Sigmoid colon (tissue), 4 donors: Measurements from ENCODE around the gene MRAS.

Source experiments
- CTCF ChIP-seq, 4 experiments: fragments of 450-650 bp in 3 of 4; fragments of 200-600 bp in 1 of 4; IDR thresholded peaks; one replicate each; pipeline ENCODE4 v1.5.1; 2016 to 2019; ENCODE audit warnings: antibody characterized with exemption in 4 of 4, mild to moderate bottlenecking in 3 of 4, moderate library complexity in 2 of 4
- POLR2A ChIP-seq, 2 donors: fragments of 450-650 bp; IDR thresholded peaks; one replicate each; pipeline ENCODE4 v1.6.1; 2016; ENCODE audit warnings: antibody characterized with exemption in 2 of 2, mild to moderate bottlenecking in 2 of 2, moderate library complexity in 2 of 2
- POLR2AphosphoS5 ChIP-seq, 4 donors: sonication (generic); formaldehyde crosslinking; IDR thresholded peaks; one replicate each; pipeline ENCODE4 v1.6.1; 2017; ENCODE audit warnings: antibody characterized with exemption in 4 of 4

DNA sequence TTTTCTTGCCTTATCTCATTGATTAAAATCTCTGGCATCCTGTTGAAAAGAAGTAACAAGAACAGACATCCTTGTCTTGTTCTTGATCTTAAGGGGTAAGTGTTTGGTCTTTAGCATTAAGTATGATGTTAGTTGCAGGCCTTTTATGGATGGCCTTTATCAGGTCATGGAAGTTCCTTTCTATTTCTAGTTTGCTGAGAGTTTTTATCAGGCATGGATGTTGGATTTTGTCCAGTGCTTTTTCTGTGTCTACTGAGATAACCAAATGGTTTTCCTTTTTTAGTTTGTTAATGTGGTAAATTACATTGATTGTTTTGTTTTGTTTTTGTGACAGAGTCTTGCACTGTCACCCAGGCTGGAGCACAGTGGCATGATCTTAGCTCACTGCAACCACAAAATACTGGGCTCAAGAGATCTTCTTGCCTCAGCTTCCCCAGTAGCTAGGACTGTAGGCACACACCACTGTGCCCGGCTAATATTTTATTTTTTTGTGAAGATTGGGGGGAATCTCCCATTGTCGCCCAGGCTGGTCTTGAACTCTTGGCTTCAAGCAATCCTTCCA lies 26.3 kb downstream of the MRAS start:
- TF ChIP-seq CTCF (IDR thresholded peaks at IDR 0.05) (no peak), POLR2A (IDR thresholded peaks at IDR 0.05) (no peak), POLR2AphosphoS5 (IDR thresholded peaks at IDR 0.05) (no peak)
